ENCODE measurements around the gene CUBN.

The CUBN gene

DNA sequence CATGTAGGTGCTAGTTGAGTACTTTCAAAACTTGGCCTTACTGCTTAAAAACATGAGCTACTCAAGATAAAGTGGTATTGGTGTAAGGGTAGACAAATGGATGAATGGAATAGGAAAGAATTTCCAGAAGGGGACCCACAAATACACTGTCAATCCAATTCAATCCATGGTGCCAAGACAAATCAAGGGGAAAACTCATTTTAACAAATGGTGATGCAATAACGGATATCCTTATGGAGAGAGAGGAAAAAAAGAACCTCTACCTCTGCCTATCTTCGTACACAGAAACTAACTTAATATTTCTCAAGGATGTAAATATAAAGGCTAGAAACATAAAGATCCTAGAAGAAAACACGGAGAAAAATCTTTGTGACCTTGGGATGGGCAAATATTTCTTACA lies 188.5 kb downstream of the CUBN start:
- H2BK5ac ChIP-seq (ENCODE audit: low read length), result no peak overlapping the region
- no peak overlapping the region for H3K27ac ChIP-seq (ENCODE audit: low read depth, low read length)
- no peaks in the 10 kb centered on the region for H3K79me2 ChIP-seq (ENCODE audit: control insufficient read depth, insufficient read depth, low read length)
- H3K4me1 ChIP-seq (ENCODE audit: control insufficient read depth, low read depth, low read length), result no peaks in the 10 kb centered on the region
- H4K5ac ChIP-seq (ENCODE audit: low read length), result no peak overlapping the region
- H2BK15ac ChIP-seq (replicated peaks; ENCODE audit: low read depth), result no peak overlapping the region
- no peak for DNase-seq
- no CpG with 5 or more reads among the region's 3 CpGs for WGBS (ENCODE audit: extremely low coverage, insufficient coverage, low lambda C conversion rate)
- no peaks in the 10 kb centered on the region for H3K79me1 ChIP-seq (ENCODE audit: low read length)
- H2BK120ac ChIP-seq (ENCODE audit: low read depth, low read length), result no peak overlapping the region
- no peaks in the 10 kb centered on the region for H3K36me3 ChIP-seq (ENCODE audit: control insufficient read depth, insufficient read depth, low read length)
- no peak overlapping the region for H2AK5ac ChIP-seq (ENCODE audit: low read length)
- H4K8ac ChIP-seq (ENCODE audit: low read depth, low read length), result no peak overlapping the region
- H3K4ac ChIP-seq (ENCODE audit: low read depth, low read length), result no peak overlapping the region
- H3K4me3 ChIP-seq (ENCODE audit: low read length), result no peak overlapping the region
- no peak overlapping the region for H3K18ac ChIP-seq (ENCODE audit: low read length)
- H3K4me2 ChIP-seq (ENCODE audit: low read length), result no peak overlapping the region
- H3K56ac ChIP-seq (ENCODE audit: low read length), result no peak overlapping the region
- no peak overlapping the region for H3K9ac ChIP-seq (ENCODE audit: low read length)
- H3K23ac ChIP-seq (ENCODE audit: low read length), result no peak overlapping the region
- H3K27me3 ChIP-seq (ENCODE audit: insufficient read depth, low read length, poor library complexity), result no peaks in the 10 kb centered on the region

DNA sequence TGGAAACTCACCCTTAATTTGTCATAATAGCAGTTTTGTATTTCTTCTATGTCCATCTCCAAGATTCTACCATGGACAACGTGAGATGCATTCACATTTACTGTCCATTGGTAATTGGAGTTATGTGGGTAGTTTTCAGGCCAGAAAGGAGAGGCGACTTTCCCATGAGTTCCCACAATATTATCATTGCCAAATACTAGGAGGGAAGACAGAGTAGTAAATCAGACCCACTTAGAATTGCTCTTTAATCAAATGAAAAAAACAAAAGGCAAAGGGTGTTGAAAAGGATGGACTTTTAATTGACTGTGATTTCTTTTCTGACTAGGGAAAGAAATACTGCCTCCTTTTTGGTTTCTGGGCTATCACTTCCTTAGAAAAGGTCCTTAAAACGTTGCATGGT lies 190.7 kb downstream of the CUBN start:
- Histone ChIP-seq H3K4me2 (ENCODE audit: low read length) (no peak overlapping the region), H2BK120ac (ENCODE audit: low read depth, low read length) (no peak overlapping the region), H3K56ac (ENCODE audit: low read length) (no peak overlapping the region), H4K8ac (ENCODE audit: low read depth, low read length) (no peak overlapping the region), H3K79me1 (ENCODE audit: low read length) (no peaks in the 10 kb centered on the region), H3K23ac (ENCODE audit: low read length) (no peak overlapping the region), H3K27ac (ENCODE audit: low read depth, low read length) (no peak overlapping the region), H3K79me2 (ENCODE audit: control insufficient read depth, insufficient read depth, low read length) (no peaks in the 10 kb centered on the region), H3K36me3 (ENCODE audit: control insufficient read depth, insufficient read depth, low read length) (no peaks in the 10 kb centered on the region), H3K9ac (ENCODE audit: low read length) (no peak overlapping the region), H2AK5ac (ENCODE audit: low read length) (no peak overlapping the region), H3K4ac (ENCODE audit: low read depth, low read length) (no peak overlapping the region), H3K18ac (ENCODE audit: low read length) (no peak overlapping the region), H3K27me3 (ENCODE audit: insufficient read depth, low read length, poor library complexity) (no peaks in the 10 kb centered on the region), H2BK5ac (ENCODE audit: low read length) (no peak overlapping the region), H4K5ac (ENCODE audit: low read length) (no peak overlapping the region), H2BK15ac (replicated peaks; ENCODE audit: low read depth) (no peak overlapping the region), H3K4me1 (ENCODE audit: control insufficient read depth, low read depth, low read length) (no peaks in the 10 kb centered on the region), H3K4me3 (ENCODE audit: low read length) (no peak overlapping the region)
- no CpG with 5 or more reads among the region's 3 CpGs for WGBS (ENCODE audit: extremely low coverage, insufficient coverage, low lambda C conversion rate)
- DNase-seq, result no peak

- H3K4ac ChIP-seq (ENCODE audit: low read depth, low read length), result no peak overlapping the region
- H3K27ac ChIP-seq (ENCODE audit: low read depth, low read length), result no peak overlapping the region
- no peak overlapping the region for H3K23ac ChIP-seq (ENCODE audit: low read length)
- no peak overlapping the region for H3K18ac ChIP-seq (ENCODE audit: low read length)
- DNase-seq, result no peak
- H2BK120ac ChIP-seq (ENCODE audit: low read depth, low read length), result no peak overlapping the region
- H2BK5ac ChIP-seq (ENCODE audit: low read length), result no peak overlapping the region
- H3K9ac ChIP-seq (ENCODE audit: low read length), result no peak overlapping the region
- no peaks in the 10 kb centered on the region for H3K4me1 ChIP-seq (ENCODE audit: control insufficient read depth, low read depth, low read length)
- H3K4me2 ChIP-seq (ENCODE audit: low read length), result no peak overlapping the region
- H3K56ac ChIP-seq (ENCODE audit: low read length), result no peak overlapping the region
- no peak overlapping the region for H2BK15ac ChIP-seq (replicated peaks; ENCODE audit: low read depth)
- WGBS (ENCODE audit: extremely low coverage, insufficient coverage, low lambda C conversion rate), result no CpG with 5 or more reads among the region's 2 CpGs
- H2AK5ac ChIP-seq (ENCODE audit: low read length), result no peak overlapping the region
- H3K27me3 ChIP-seq (ENCODE audit: insufficient read depth, low read length, poor library complexity), result no peaks in the 10 kb centered on the region
- no peaks in the 10 kb centered on the region for H3K79me2 ChIP-seq (ENCODE audit: control insufficient read depth, insufficient read depth, low read length)
- H3K36me3 ChIP-seq (ENCODE audit: control insufficient read depth, insufficient read depth, low read length), result no peaks in the 10 kb centered on the region
- no peaks in the 10 kb centered on the region for H3K79me1 ChIP-seq (ENCODE audit: low read length)
- no peak overlapping the region for H3K4me3 ChIP-seq (ENCODE audit: low read length)
- no peak overlapping the region for H4K8ac ChIP-seq (ENCODE audit: low read depth, low read length)
- no peak overlapping the region for H4K5ac ChIP-seq (ENCODE audit: low read length)
Measured at GRCh38 chr10:16934461-16934860, 195.2 kb downstream of the CUBN start.

- Histone ChIP-seq H3K18ac (ENCODE audit: low read length) (no peak overlapping the region), H4K8ac (ENCODE audit: low read depth, low read length) (no peak overlapping the region), H3K79me2 (ENCODE audit: control insufficient read depth, insufficient read depth, low read length) (no peaks in the 10 kb centered on the region), H2BK120ac (ENCODE audit: low read depth, low read length) (no peak overlapping the region), H4K5ac (ENCODE audit: low read length) (no peak overlapping the region), H3K4me1 (ENCODE audit: control insufficient read depth, low read depth, low read length) (peaks cover 1% of the 10 kb centered on the region), H3K4ac (ENCODE audit: low read depth, low read length) (no peak overlapping the region), H2BK15ac (replicated peaks; ENCODE audit: low read depth) (no peak overlapping the region), H3K23ac (ENCODE audit: low read length) (no peak overlapping the region), H3K27me3 (ENCODE audit: insufficient read depth, low read length, poor library complexity) (no peaks in the 10 kb centered on the region), H3K56ac (ENCODE audit: low read length) (no peak overlapping the region), H3K4me2 (ENCODE audit: low read length) (no peak overlapping the region), H2AK5ac (ENCODE audit: low read length) (no peak overlapping the region), H2BK5ac (ENCODE audit: low read length) (no peak overlapping the region), H3K79me1 (ENCODE audit: low read length) (no peaks in the 10 kb centered on the region), H3K36me3 (ENCODE audit: control insufficient read depth, insufficient read depth, low read length) (no peaks in the 10 kb centered on the region), H3K9ac (ENCODE audit: low read length) (no peak overlapping the region), H3K4me3 (ENCODE audit: low read length) (no peak overlapping the region), H3K27ac (ENCODE audit: low read depth, low read length) (no peak overlapping the region)
- no peak for DNase-seq
- no CpG with 5 or more reads among the region's 4 CpGs for WGBS (ENCODE audit: extremely low coverage, insufficient coverage, low lambda C conversion rate)
Measured at GRCh38 chr10:16933783-16934182, 195.8 kb downstream of the CUBN start.

DNA sequence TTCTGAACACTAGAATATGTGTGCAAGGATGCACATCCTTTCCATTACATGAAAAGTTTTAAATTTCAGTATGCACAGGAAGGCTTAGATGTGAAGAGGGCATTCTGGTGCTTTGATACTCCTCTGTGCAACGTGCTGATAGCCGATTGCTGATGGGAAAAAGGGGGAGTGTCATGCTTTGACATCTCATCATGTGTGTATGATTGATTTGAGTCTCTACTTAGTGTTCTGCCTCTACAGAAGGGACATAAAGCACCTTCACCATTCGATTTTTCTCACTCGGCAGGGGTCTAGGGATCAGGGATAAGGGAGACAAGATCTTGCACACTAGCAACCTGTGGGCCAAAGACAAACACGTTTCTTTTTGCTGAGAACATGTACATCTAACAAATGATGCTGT lies 197.7 kb downstream of the CUBN start:
- Histone ChIP-seq H3K27ac (ENCODE audit: low read depth, low read length) (no peak overlapping the region), H4K5ac (ENCODE audit: low read length) (no peak overlapping the region), H3K79me2 (ENCODE audit: control insufficient read depth, insufficient read depth, low read length) (no peaks in the 10 kb centered on the region), H2AK5ac (ENCODE audit: low read length) (no peak overlapping the region), H3K56ac (ENCODE audit: low read length) (no peak overlapping the region), H2BK5ac (ENCODE audit: low read length) (no peak overlapping the region), H2BK120ac (ENCODE audit: low read depth, low read length) (no peak overlapping the region), H2BK15ac (replicated peaks; ENCODE audit: low read depth) (no peak overlapping the region), H3K79me1 (ENCODE audit: low read length) (no peaks in the 10 kb centered on the region), H3K4me2 (ENCODE audit: low read length) (no peak overlapping the region), H3K4me3 (ENCODE audit: low read length) (no peak overlapping the region), H3K23ac (ENCODE audit: low read length) (no peak overlapping the region), H3K36me3 (ENCODE audit: control insufficient read depth, insufficient read depth, low read length) (no peaks in the 10 kb centered on the region), H3K4me1 (ENCODE audit: control insufficient read depth, low read depth, low read length) (peaks cover 1% of the 10 kb centered on the region), H3K4ac (ENCODE audit: low read depth, low read length) (no peak overlapping the region), H4K8ac (ENCODE audit: low read depth, low read length) (no peak overlapping the region), H3K9ac (ENCODE audit: low read length) (no peak overlapping the region), H3K27me3 (ENCODE audit: insufficient read depth, low read length, poor library complexity) (no peaks in the 10 kb centered on the region), H3K18ac (ENCODE audit: low read length) (no peak overlapping the region)
- no CpG with 5 or more reads among the region's 5 CpGs for WGBS (ENCODE audit: extremely low coverage, insufficient coverage, low lambda C conversion rate)
- no peak for DNase-seq

GRCh38 chr10:16930540-16930939 lies 199.1 kb downstream of the CUBN start:
- Histone ChIP-seq H2BK15ac (replicated peaks; ENCODE audit: low read depth) (no peak overlapping the region), H3K18ac (ENCODE audit: low read length) (no peak overlapping the region), H3K79me1 (ENCODE audit: low read length) (no peaks in the 10 kb centered on the region), H3K56ac (ENCODE audit: low read length) (no peak overlapping the region), H2AK5ac (ENCODE audit: low read length) (no peak overlapping the region), H3K4ac (ENCODE audit: low read depth, low read length) (no peak overlapping the region), H3K4me2 (ENCODE audit: low read length) (no peak overlapping the region), H2BK5ac (ENCODE audit: low read length) (no peak overlapping the region), H3K9ac (ENCODE audit: low read length) (no peak overlapping the region), H3K23ac (ENCODE audit: low read length) (no peak overlapping the region), H3K79me2 (ENCODE audit: control insufficient read depth, insufficient read depth, low read length) (no peaks in the 10 kb centered on the region), H4K8ac (ENCODE audit: low read depth, low read length) (no peak overlapping the region), H3K27ac (ENCODE audit: low read depth, low read length) (no peak overlapping the region), H3K36me3 (ENCODE audit: control insufficient read depth, insufficient read depth, low read length) (no peaks in the 10 kb centered on the region), H3K27me3 (ENCODE audit: insufficient read depth, low read length, poor library complexity) (no peaks in the 10 kb centered on the region), H2BK120ac (ENCODE audit: low read depth, low read length) (no peak overlapping the region), H3K4me3 (ENCODE audit: low read length) (no peak overlapping the region), H3K4me1 (ENCODE audit: control insufficient read depth, low read depth, low read length) (peaks cover 1% of the 10 kb centered on the region), H4K5ac (ENCODE audit: low read length) (no peak overlapping the region)
- DNase-seq, result no peak
- no CpG with 5 or more reads among the region's 2 CpGs for WGBS (ENCODE audit: extremely low coverage, insufficient coverage, low lambda C conversion rate)
